ENCODE data around the gene DNAJC6. TPM values are rescaled to one million over a fixed set of nuclear protein-coding genes. Genes with fewer than 3 reads are reported as not detected.
"Not testable (repeated sequence)": the region's sequence is repeated elsewhere in the genome, so short reads cannot be mapped to it uniquely, and the experiment has no call there.

The DNAJC6 gene
- polyA plus RNA-seq, 2 of the 4 experiments (the other 2 are of a cell fraction) = 3.0 to 5.0 TPM

DNA sequence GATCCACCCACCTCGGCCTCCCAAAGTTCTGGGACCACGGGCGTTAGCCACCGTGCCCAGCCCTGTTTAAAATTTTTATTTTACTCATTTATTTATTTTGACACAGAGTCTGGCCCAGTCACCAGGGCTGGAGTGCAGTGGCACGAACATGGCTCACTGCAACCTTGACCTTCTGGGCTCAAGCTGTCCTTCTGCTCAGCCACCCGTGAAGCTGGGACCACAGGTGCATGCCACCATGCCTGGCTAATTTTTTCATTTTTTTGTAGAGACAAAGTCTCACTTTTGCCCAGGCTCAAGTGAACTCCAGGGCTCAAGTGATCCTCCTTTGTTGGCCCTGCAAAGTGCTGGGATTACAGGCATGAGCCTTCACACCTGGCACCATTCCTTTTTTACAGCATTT is 27.5 kb upstream of the DNAJC6 start:
- ATAC-seq (no peak), FAIRE-seq (no peak), DNase-seq (ENCODE audit: low read depth in 1 of 2, low spot score in 1 of 2) (no peak)
- POLR2A ChIA-PET = no interaction called here
- Histone ChIP-seq H3K4me1 (peaks cover 19% of the 10 kb centered on the region), H3K27ac (no peak overlapping the region), H3K9me3 (no peaks in the 10 kb centered on the region), H3K4me3 (no peak overlapping the region), H3K4me2 (no peak overlapping the region)
- CTCF ChIA-PET = no interaction called here
- WGBS (ENCODE audit: missing lambda C conversion rate) = 86% methylated on average over 6 of the region's 6 CpGs
- TF ChIP-seq, protein P1, sequence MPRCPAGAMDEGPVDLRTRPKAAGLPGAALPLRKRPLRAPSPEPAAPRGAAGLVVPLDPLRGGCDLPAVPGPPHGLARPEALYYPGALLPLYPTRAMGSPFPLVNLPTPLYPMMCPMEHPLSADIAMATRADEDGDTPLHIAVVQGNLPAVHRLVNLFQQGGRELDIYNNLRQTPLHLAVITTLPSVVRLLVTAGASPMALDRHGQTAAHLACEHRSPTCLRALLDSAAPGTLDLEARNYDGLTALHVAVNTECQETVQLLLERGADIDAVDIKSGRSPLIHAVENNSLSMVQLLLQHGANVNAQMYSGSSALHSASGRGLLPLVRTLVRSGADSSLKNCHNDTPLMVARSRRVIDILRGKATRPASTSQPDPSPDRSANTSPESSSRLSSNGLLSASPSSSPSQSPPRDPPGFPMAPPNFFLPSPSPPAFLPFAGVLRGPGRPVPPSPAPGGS (IDR thresholded peaks at IDR 0.05) = no peak
- TF ChIP-seq HOXA7 (CRISPR knock-in tag; IDR thresholded peaks at IDR 0.05) (no peak), CHD4 (IDR thresholded peaks at IDR 0.05; ENCODE audit: borderline replicate concordance) (no peak), RARB (CRISPR knock-in tag; IDR thresholded peaks at IDR 0.05) (no peak), ZNF302 (CRISPR knock-in tag; IDR thresholded peaks at IDR 0.05) (no peak)

DNA sequence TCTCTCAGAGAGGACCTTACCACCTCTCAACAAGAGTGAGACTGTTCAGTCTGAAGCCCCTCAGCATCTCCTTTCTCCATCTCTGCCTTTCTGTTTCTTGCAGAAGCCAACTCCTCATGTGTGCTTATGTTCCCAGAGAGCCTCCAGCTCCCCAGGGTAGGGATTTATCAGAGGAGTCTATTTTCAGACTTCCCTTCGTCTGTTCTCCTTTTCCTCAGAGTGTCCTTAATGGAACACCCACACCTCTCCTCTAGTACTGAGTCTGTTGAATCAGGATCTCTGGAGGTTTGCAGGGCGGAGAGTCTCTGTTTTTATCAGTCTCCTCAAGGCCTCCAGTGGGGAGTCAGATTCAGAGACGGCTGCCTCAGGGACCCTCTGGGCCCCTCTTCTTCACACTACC is 25.1 kb upstream of the DNAJC6 start:
- no peak for ATAC-seq
- H3K9me3 ChIP-seq = no peaks in the 10 kb centered on the region
- H3K4me3 ChIP-seq = no peak overlapping the region
- H3K4me1 ChIP-seq = peaks cover 13% of the 10 kb centered on the region
- no peak for FAIRE-seq
- POLR2A ChIA-PET = no interaction called here
- TF ChIP-seq KDM1A (IDR thresholded peaks at IDR 0.05; ENCODE audit: low read depth) = no peak
- no peak overlapping the region for H3K4me2 ChIP-seq
- H3K27ac ChIP-seq = no peak overlapping the region
- DNase-seq (ENCODE audit: low read depth in 1 of 2, low spot score in 1 of 2) = no peak
- CTCF ChIA-PET = no interaction called here
- 100% methylated on average over 3 of the region's 3 CpGs for WGBS (ENCODE audit: missing lambda C conversion rate)

DNA sequence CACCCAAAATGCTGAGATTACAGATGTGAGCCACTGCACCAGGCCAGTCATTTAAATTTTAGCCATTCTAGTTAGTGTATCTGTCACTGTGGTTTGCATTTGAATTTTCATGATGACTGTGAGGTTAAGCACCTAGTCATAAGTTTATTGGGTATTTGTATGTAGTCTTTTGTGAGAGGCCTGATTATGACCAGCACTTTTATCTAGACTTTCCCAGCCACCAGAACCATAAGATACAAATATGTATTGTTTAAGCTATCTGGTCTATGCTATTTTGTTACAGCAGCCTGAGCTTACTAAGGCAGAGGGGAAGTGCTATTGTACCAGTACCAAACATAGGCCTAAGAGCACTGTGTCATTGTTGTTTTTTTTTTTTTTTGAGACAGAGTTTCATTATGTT is 19.9 kb upstream of the DNAJC6 start:
- H3K4me3 ChIP-seq = no peak overlapping the region
- ChIA-PET CTCF (no interaction called here), POLR2A (no interaction called here)
- no peak overlapping the region for H3K27ac ChIP-seq
- no peaks in the 10 kb centered on the region for H3K4me1 ChIP-seq
- ATAC-seq = no peak
- FAIRE-seq = no peak
- DNase-seq (ENCODE audit: low read depth in 1 of 2, low spot score in 1 of 2) = no peak
- no peak overlapping the region for H3K4me2 ChIP-seq
- H3K9me3 ChIP-seq = no peaks in the 10 kb centered on the region
- TF ChIP-seq HOXB5 (CRISPR knock-in tag; IDR thresholded peaks at IDR 0.05) (no peak), FOSB (CRISPR knock-in tag; IDR thresholded peaks at IDR 0.05) (no peak), ZNF302 (CRISPR knock-in tag; IDR thresholded peaks at IDR 0.05) (no peak), CHD2 (IDR thresholded peaks at IDR 0.05; ENCODE audit: low read length, partially characterized antibody) (no peak), NR3C1 (IDR thresholded peaks at IDR 0.05) (no peak), PHF8 (IDR thresholded peaks at IDR 0.05; ENCODE audit: borderline replicate concordance, low read depth) (no peak), JUN (IDR thresholded peaks at IDR 0.05) (no peak), TP53 (CRISPR knock-in tag; IDR thresholded peaks at IDR 0.05) (no peak), CHD4 (IDR thresholded peaks at IDR 0.05; ENCODE audit: borderline replicate concordance) (no peak), RNF2 (IDR thresholded peaks at IDR 0.05; ENCODE audit: borderline replicate concordance, low read depth) (no peak), HOXB13 (CRISPR knock-in tag; IDR thresholded peaks at IDR 0.05; ENCODE audit: low read depth) (no peak)

DNA sequence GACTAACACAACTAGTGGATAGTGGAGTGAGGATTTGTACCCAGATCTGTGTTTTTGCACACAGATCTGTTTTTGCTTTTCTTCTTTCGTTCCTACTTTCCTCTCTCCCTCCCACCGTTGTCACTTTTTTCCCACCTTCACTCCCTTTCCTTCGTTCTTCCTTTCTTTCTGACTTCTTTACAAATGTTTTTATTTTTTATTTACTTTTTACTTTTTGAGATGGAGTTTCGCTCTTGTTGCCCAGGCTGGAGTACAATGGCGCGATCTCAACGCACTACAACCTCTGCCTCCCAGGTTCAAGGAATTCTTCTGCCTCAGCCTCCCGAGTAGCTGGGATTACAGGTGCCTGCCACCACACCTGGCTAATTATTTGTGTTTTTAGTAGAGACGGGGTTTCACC is 17.5 kb upstream of the DNAJC6 start:
- WGBS (ENCODE audit: missing lambda C conversion rate) = 84% methylated on average over 9 of the region's 9 CpGs
- ATAC-seq; DNase-seq (ENCODE audit: low read depth in 1 of 2, low spot score in 1 of 2); H3K9me3 ChIP-seq; FAIRE-seq; CTCF ChIA-PET; H3K4me1 ChIP-seq; POLR2A ChIA-PET; H3K27ac ChIP-seq; H3K4me2 ChIP-seq; H3K4me3 ChIP-seq: not testable (repeated sequence)

DNA sequence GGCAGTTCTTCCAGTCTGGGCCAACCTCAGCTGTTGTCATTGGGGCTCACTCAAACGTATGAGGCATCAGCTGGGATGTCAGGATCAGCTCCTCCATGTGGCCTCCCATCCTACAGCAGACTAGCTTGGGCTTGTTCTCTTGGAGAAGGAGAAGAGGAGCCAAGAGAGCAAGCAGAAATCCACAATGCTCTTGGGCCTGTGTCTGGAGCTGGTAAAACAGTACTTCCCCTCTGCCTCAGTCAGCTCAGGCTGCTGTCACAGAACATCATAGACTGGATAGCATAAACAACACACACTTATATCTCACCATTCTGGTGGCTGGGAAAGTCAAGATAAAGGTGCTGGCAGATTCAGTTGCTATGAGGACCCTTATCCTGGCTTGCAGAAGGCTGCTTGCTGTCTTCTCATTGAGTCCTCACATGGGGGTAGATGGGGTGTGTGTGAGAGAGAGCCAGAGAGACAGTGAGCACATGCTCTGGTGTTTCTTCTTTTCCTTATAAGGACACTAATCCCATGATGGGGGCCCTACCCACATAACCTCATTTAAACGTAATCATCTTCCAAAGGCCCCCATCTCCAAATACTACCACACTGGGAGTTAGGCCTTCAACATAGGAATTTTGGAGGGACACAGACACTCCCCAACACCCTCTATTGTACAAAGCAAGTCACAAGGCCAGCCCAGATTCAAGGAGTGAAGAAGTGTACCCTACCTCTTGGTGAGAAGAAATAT is 16.3 kb upstream of the DNAJC6 start:
- DNase-seq (ENCODE audit: low read depth in 1 of 2, low spot score in 1 of 2) (no peak), ATAC-seq (no peak), FAIRE-seq (no peak)
- H3K4me1 ChIP-seq = no peaks in the 10 kb centered on the region
- TF ChIP-seq HOXB5 (CRISPR knock-in tag; IDR thresholded peaks at IDR 0.05) = no peak
- H3K9me3 ChIP-seq = no peaks in the 10 kb centered on the region
- ChIA-PET CTCF (no interaction called here), POLR2A (no interaction called here)
- no peak overlapping the region for H3K27ac ChIP-seq
- H3K4me2 ChIP-seq = no peak overlapping the region
- H3K4me3 ChIP-seq = no peak overlapping the region
- WGBS (ENCODE audit: missing lambda C conversion rate) = 93% methylated on average over 2 of the region's 2 CpGs

Measured in A549 (cell line).